A549 (cell line): Measurements from ENCODE around the gene AP3S2. TPM values are rescaled to one million over a fixed set of nuclear protein-coding genes. Genes with fewer than 3 reads are reported as not detected.
A peak's percentile ranks its signal among the peaks of the same experiment; 100 is the strongest.

Source experiments
- ATAC-seq, 2 experiments: fragments of 200-7000 bp in 1 of 2; fragments of >200 bp in 1 of 2; cut with Nextera tagmentation in 1 of 2; cut with Tn5 transposase in 1 of 2; 3 replicates each; pipeline versions ENCODE4 v1.8.0 to v1.9.1; 2018 to 2020; ENCODE audit warnings: mild to moderate bottlenecking in 1 of 2, moderate library complexity in 1 of 2
- CTCF ChIA-PET: fragments of 300-600 bp; sonication (Branson Sonifier 250); formaldehyde crosslinking; extraction: SDS; loops from one replicate; lab custom pipeline; 2021; ENCODE audit warnings: antibody characterized with exemption, inconsistent platforms; lab: Yijun Ruan, JAX
- POLR2A ChIA-PET: fragments of 350-600 bp; formaldehyde crosslinking; extraction: SDS; loops from one replicate; lab custom pipeline; 2021; ENCODE audit warnings: antibody characterized with exemption, inconsistent platforms; lab: Yijun Ruan, JAX
- DNase-seq, 2 experiments: peaks; one replicate each; pipeline versions ENCODE4 v3.0.0 to v3.0.0-alpha.2; 2011 to 2016; ENCODE audit warnings: low read depth in 1 of 2, low spot score in 1 of 2
- FAIRE-seq: peaks from 2 replicates; lab custom pipeline; 2011; peaks lifted over from hg19 to GRCh38; lab: Jason Lieb, UNC
- H3K27ac ChIP-seq, 2 experiments: fragments of >200 bp; sonication (Bioruptor Twin); formaldehyde crosslinking; 3 replicates each; pipeline ENCODE4 v1.5.1; 2016 to 2017
- H3K4me1 ChIP-seq: fragments of >200 bp; sonication (Bioruptor Twin); formaldehyde crosslinking; 3 replicates; pipeline ENCODE4 v1.6.1; 2016
- H3K4me2 ChIP-seq: fragments of >200 bp; sonication (Bioruptor Twin); formaldehyde crosslinking; 3 replicates; pipeline ENCODE4 v1.6.1; 2016
- H3K4me3 ChIP-seq: fragments of >200 bp; sonication (Bioruptor Twin); formaldehyde crosslinking; 3 replicates; pipeline ENCODE4 v1.5.1; 2016
- H3K9me3 ChIP-seq: fragments of >200 bp; sonication (Bioruptor Twin); formaldehyde crosslinking; 3 replicates; pipeline ENCODE4 v1.6.1; 2016
- CBX8 ChIP-seq: fragments of 200-600 bp; sonication (generic); IDR thresholded peaks from 2 replicates; pipeline ENCODE4 v1.6.1; 2016
- CEBPB ChIP-seq, 2 experiments: fragments of >200 bp in 1 of 2; sonication (Bioruptor Twin) in 1 of 2; formaldehyde crosslinking in 1 of 2; IDR thresholded peaks; 2 replicates each; pipeline ENCODE4 v1.6.1; 2012 to 2016
- CHD4 ChIP-seq: fragments of 200-600 bp; sonication (generic); IDR thresholded peaks from 2 replicates; pipeline ENCODE4 v1.6.1; 2016; ENCODE audit warnings: antibody characterized with exemption, mild to moderate bottlenecking, borderline replicate concordance
- EHF ChIP-seq: fragments of 250-450 bp; sonication (Bioruptor Pico); IDR thresholded peaks from 2 replicates; pipeline ENCODE4 v1.5.0; 2020; ENCODE audit warnings: mild to moderate bottlenecking
- EP300 ChIP-seq, 2 experiments: fragments of >200 bp; sonication (Bioruptor Twin); formaldehyde crosslinking; IDR thresholded peaks; 2 replicates in 1 of 2; 3 replicates in 1 of 2; pipeline ENCODE4 v1.6.1; 2016 to 2017
- ESRRA ChIP-seq: fragments of 150-350 bp; IDR thresholded peaks from 2 replicates; pipeline ENCODE4 v1.6.1; 2014; ENCODE audit warnings: mild to moderate bottlenecking, low read length, borderline replicate concordance
- FOSL2 ChIP-seq, 2 experiments: fragments of 450-650 bp in 1 of 2; fragments of >200 bp in 1 of 2; sonication (Bioruptor Twin) in 1 of 2; formaldehyde crosslinking; IDR thresholded peaks; 2 replicates each; pipeline versions ENCODE4 v1.5.0 to v1.6.1; 2016 to 2020; ENCODE audit warnings: mild to moderate bottlenecking in 1 of 2, moderate library complexity in 1 of 2
- HDAC2 ChIP-seq: fragments of 200-600 bp; sonication (generic); IDR thresholded peaks from 2 replicates; pipeline ENCODE4 v1.6.1; 2016
- HOXA7 ChIP-seq: fragments of 250-450 bp; sonication (Bioruptor Pico); IDR thresholded peaks from 2 replicates; pipeline ENCODE4 v1.5.0; 2020; ENCODE audit warnings: mild to moderate bottlenecking, moderate library complexity
- KDM5A ChIP-seq: fragments of 200-600 bp; sonication (generic); IDR thresholded peaks from 2 replicates; pipeline ENCODE4 v1.6.1; 2016; ENCODE audit warnings: antibody characterized with exemption, mild to moderate bottlenecking
- MAFK ChIP-seq: fragments of 450-650 bp; IDR thresholded peaks from 2 replicates; pipeline ENCODE4 v1.6.1; 2014; ENCODE audit not compliant: partially characterized antibody
- NPAS2 ChIP-seq: fragments of 250-450 bp; sonication (Bioruptor Pico); IDR thresholded peaks from 2 replicates; pipeline ENCODE4 v1.8.0; 2022; ENCODE audit warnings: mild to moderate bottlenecking, moderate library complexity, borderline replicate concordance
- POLR2AphosphoS2 ChIP-seq: conservative IDR thresholded peaks from 2 replicates; pipeline ENCODE4 v1.6.1; 2012; ENCODE audit warnings: low read length, improper control_type of control experiment, inconsistent platforms
- RAD21 ChIP-seq, 2 experiments: fragments of >200 bp in 1 of 2; sonication (Bioruptor Twin) in 1 of 2; formaldehyde crosslinking in 1 of 2; IDR thresholded peaks in 1 of 2; conservative IDR thresholded peaks in 1 of 2; 2 replicates in 1 of 2; 3 replicates in 1 of 2; pipeline ENCODE4 v1.6.1; 2012 to 2018; ENCODE audit warnings: inconsistent platforms in 1 of 2
- SMC3 ChIP-seq: fragments of >200 bp; sonication (Bioruptor Twin); formaldehyde crosslinking; IDR thresholded peaks from 3 replicates; pipeline ENCODE4 v1.6.1; 2018; ENCODE audit warnings: inconsistent platforms
- SREBF2 ChIP-seq: fragments of 450-650 bp; IDR thresholded peaks from 2 replicates; pipeline ENCODE4 v1.6.1; 2014; ENCODE audit warnings: mild to moderate bottlenecking, moderate library complexity
- TFCP2L1 ChIP-seq: fragments of 250-450 bp; sonication (Bioruptor Pico); IDR thresholded peaks from 2 replicates; pipeline ENCODE4 v1.5.0; 2021; ENCODE audit warnings: mild to moderate bottlenecking
- ZFP36 ChIP-seq: fragments of 450-650 bp; IDR thresholded peaks from 2 replicates; pipeline ENCODE4 v1.6.1; 2014; ENCODE audit warnings: borderline replicate concordance; ENCODE audit not compliant: partially characterized antibody
- ZSCAN20 ChIP-seq: fragments of 250-450 bp; sonication (Bioruptor Pico); IDR thresholded peaks from 2 replicates; pipeline ENCODE4 v1.8.0; 2022; ENCODE audit warnings: mild to moderate bottlenecking, moderate library complexity
- WGBS: methylation state at CpG from one replicate; pipeline ENCODE4 v1.1.6; 2017; ENCODE audit errors: missing lambda C conversion rate; 5-methylcytosine and 5-hydroxymethylcytosine counted together
- polyA plus RNA-seq, 4 experiments: library from polyadenylated mRNA; depleted of rRNA in 3 of 4; stranded (reverse); fragments of >200 nt; fragmentation: RNase III in 1 of 4; extraction: RNeasy Plus Mini Kit Qiagen cat#74134 plus additional on column Dnase treatment in 1 of 4; gene quantifications; 2 replicates in 3 of 4; 3 replicates in 1 of 4; pipeline ENCODE4 v1.2.3, GENCODE V29; 2011 to 2017
- TF ChIP-seq, protein P1 (sequence below): fragments of 150-350 bp; IDR thresholded peaks from 2 replicates; pipeline ENCODE4 v1.6.1; 2014; ENCODE audit warnings: low read depth, mild to moderate bottlenecking, low read length
- TF ChIP-seq, protein P2 (sequence below): fragments of 200-600 bp; sonication (generic); IDR thresholded peaks from 2 replicates; pipeline ENCODE4 v1.6.1; 2016; ENCODE audit warnings: antibody characterized with exemption, mild to moderate bottlenecking, moderate library complexity

Gene AP3S2
- polyA plus RNA-seq, 2 of the 4 experiments (the other 2 are of a cell fraction): 85.1 to 85.9 TPM

DNA sequence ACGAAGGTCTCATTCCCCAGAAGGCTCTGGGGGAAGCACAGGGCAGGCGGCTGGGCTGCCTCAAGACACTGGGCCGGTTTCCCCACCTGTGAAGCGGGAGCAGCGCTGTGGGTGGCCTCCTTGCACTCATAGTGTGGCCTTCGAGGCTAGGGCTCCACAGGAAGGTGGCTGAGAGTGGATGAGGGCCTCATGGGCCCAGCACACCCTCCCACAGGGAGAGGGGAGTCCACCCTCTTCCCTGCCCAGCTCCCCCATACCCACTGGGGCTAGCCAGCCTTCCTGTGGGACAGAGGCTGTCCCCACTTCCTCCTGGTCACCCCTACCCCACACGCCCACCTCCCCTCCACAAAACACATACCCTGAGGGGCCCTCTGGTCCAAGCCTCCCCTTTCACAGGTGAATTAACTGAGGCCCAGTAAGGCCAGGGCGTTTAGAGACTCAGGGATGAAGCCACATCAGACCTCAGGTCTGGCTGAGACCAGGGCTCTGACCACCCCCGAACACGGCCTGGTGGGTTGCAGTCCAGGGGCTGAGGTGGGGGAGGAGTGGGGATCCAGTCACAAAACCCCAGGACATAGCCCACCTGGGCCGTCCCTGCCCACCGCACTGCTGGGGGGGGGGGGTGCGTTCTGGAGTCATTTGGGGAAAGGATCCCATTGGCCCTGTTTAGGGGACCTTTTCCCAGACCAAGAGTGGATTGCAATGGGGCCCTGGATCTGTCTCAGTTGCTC is 80.2 kb downstream of the AP3S2 start:
- CTCF ChIA-PET: interaction anchor here (0.7 to 3.8 kb wide), 11 partner anchors 9 to 273 kb away, joined by 3 to 13 read pairs (median 4); no protein-coding TSS in a partner anchor
- no peak overlapping the region for H3K4me3 ChIP-seq

DNA sequence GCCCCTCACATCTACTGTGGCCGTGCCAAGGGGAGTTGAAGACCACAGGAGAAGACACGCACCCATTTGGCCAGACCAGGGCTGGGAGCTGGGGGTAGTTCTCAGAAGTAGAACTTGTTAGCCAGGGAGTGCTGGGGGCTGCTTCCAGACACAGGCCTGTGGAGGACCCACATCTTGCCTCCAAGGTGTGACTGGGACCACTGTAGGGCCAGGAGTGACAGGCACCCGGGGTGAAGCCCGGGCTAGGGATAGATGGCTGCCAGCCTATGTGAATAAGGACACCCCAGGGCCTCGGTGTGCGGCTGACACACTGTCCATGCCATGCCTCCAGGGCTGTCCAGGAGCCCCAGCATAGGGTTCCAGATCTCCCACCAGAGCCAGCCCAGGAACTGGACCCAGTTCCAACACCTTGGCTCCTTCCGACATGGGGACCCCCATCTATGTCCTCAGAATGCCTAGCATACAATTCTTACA is 80.9 kb downstream of the AP3S2 start:
- peaks cover 21% of the 10 kb centered on the region for H3K4me1 ChIP-seq
- TF ChIP-seq FOSL2 (IDR thresholded peaks at IDR 0.05) (no peak), FOSL2 (CRISPR knock-in tag; IDR thresholded peaks at IDR 0.05) (no peak), SMC3 (no peak), ZFP36 (no peak), KDM5A (no peak), CBX8 (no peak), EP300 (IDR thresholded peaks at IDR 0.05) (no peak), ZSCAN20 (no peak), SREBF2 (no peak), NPAS2 (CRISPR knock-in tag) (no peak), TFCP2L1 (CRISPR knock-in tag) (no peak)
- TF ChIP-seq, all 56 proteins: peak for 0
- POLR2A ChIA-PET: no interaction called here
- 89% methylated on average over 7 of the region's 7 CpGs for WGBS
- Histone ChIP-seq H3K27ac (peak overlapping the region; percentile 24 to 42; a peak in 4 of 6 replicates), H3K4me3 (no peak overlapping the region), H3K9me3 (0 out of 3 replicates have a peak, but pooled peaks cover 3% of the 10 kb centered on the region), H3K4me2 (peak overlapping the region; percentile 6; the same call in 1 of the 3 replicates)
- peak in 1 of 2 experiments; percentile 11; a peak in 2 of 6 replicates for ATAC-seq
- no peak for DNase-seq
- CTCF ChIA-PET: interaction anchor here (0.9 to 3.8 kb wide), 8 partner anchors 9 to 274 kb away, joined by 3 to 13 read pairs (median 4); no protein-coding TSS in a partner anchor
- no peak for FAIRE-seq

More for the DNA sequence above, 80.2 kb downstream of the AP3S2 start:
- DNase-seq (no peak), FAIRE-seq (no peak), ATAC-seq (peak; percentile 12 to 20; a peak in 4 of 6 replicates)
- Histone ChIP-seq H3K9me3 (0 out of 3 replicates have a peak, but pooled peaks cover 3% of the 10 kb centered on the region), H3K4me2 (no peak overlapping the region), H3K27ac (peak overlapping the region; percentile 24 to 42; a peak in 4 of 6 replicates), H3K4me1 (peaks cover 21% of the 10 kb centered on the region)
- no peak for TF ChIP-seq POLR2AphosphoS2
- no peak for TF ChIP-seq EHF (CRISPR knock-in tag)
- TF ChIP-seq, protein P1, sequence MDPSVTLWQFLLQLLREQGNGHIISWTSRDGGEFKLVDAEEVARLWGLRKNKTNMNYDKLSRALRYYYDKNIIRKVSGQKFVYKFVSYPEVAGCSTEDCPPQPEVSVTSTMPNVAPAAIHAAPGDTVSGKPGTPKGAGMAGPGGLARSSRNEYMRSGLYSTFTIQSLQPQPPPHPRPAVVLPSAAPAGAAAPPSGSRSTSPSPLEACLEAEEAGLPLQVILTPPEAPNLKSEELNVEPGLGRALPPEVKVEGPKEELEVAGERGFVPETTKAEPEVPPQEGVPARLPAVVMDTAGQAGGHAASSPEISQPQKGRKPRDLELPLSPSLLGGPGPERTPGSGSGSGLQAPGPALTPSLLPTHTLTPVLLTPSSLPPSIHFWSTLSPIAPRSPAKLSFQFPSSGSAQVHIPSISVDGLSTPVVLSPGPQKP: no peak
- no peak for TF ChIP-seq RAD21 (conservative IDR thresholded peaks at IDR 0.05 in 1 of 2, IDR thresholded peaks at IDR 0.05 in 1 of 2)
- TF ChIP-seq MAFK: no peak
- TF ChIP-seq HOXA7 (CRISPR knock-in tag): no peak
- TF ChIP-seq CEBPB (IDR thresholded peaks at IDR 0.05): no peak
- TF ChIP-seq ZFP36: no peak
- TF ChIP-seq HDAC2: no peak
- no peak for TF ChIP-seq ESRRA
- WGBS: 90% methylated on average over 7 of the region's 13 CpGs
- POLR2A ChIA-PET: no interaction called here

DNA sequence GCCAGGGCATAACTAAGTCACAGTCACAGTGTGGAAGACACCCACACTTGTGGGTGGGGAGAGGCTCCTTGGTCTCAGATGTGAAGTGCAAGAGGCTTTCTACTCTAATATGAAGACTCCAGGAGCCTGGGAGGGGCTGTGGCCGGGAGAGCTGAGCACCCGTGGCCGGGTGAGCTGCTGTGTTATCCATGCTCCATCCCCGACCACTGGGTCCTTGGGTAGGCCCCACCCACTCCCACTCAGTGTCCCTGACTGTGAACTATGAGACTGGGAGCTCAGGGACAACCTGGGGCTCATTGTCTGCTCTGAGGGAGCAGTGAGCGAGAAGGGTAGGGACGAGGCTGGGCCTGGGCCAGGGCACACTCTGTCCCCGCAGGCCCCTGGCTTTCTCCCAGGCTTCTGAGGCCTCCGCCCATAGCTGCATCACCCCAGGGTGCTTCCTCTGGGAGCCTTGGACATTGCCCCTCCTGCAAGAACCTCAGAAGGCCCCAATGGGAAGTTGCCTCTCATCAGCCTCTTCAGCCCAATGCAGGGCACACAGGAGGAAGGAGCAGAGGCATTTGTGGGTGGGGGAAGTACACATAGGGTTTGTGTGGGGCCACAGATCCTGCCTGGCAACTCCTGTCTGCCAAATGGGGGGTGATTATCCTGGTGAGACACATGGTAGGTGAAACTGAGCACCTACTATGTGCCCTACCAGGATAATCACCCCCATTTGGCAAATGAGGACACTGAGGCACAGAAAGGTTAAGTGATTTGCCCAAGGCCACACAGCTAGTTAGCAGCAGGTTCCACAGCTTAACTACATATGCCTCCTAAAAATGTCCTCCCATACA is 81.6 kb downstream of the AP3S2 start:
- ChIA-PET CTCF (interaction anchor here (0.6 to 3.8 kb wide), 10 partner anchors 10 to 275 kb away, joined by 3 to 12 read pairs (median 4); partner anchors contain the start of gene MESP2), POLR2A (no interaction called here)
- ATAC-seq: peak; percentile 14 to 39; a peak in 5 of 6 replicates
- peak in 1 of 2 experiments; percentile 31 for DNase-seq
- 0 out of 3 replicates have a peak, but pooled peaks cover 3% of the 10 kb centered on the region for H3K9me3 ChIP-seq
- TF ChIP-seq CHD4: 0 out of 2 replicates have a peak, but pooled peaks have one; percentile 34
- TF ChIP-seq, protein P2, sequence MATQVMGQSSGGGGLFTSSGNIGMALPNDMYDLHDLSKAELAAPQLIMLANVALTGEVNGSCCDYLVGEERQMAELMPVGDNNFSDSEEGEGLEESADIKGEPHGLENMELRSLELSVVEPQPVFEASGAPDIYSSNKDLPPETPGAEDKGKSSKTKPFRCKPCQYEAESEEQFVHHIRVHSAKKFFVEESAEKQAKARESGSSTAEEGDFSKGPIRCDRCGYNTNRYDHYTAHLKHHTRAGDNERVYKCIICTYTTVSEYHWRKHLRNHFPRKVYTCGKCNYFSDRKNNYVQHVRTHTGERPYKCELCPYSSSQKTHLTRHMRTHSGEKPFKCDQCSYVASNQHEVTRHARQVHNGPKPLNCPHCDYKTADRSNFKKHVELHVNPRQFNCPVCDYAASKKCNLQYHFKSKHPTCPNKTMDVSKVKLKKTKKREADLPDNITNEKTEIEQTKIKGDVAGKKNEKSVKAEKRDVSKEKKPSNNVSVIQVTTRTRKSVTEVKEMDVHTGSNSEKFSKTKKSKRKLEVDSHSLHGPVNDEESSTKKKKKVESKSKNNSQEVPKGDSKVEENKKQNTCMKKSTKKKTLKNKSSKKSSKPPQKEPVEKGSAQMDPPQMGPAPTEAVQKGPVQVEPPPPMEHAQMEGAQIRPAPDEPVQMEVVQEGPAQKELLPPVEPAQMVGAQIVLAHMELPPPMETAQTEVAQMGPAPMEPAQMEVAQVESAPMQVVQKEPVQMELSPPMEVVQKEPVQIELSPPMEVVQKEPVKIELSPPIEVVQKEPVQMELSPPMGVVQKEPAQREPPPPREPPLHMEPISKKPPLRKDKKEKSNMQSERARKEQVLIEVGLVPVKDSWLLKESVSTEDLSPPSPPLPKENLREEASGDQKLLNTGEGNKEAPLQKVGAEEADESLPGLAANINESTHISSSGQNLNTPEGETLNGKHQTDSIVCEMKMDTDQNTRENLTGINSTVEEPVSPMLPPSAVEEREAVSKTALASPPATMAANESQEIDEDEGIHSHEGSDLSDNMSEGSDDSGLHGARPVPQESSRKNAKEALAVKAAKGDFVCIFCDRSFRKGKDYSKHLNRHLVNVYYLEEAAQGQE: no peak
- no peak overlapping the region for H3K4me3 ChIP-seq
- 59% methylated on average over 8 of the region's 8 CpGs for WGBS
- H3K27ac ChIP-seq: peak overlapping the region; percentile 39 to 42; a peak in 4 of 6 replicates
- no peak for FAIRE-seq
- H3K4me2 ChIP-seq: peak overlapping the region; percentile 6; the same call in 1 of the 3 replicates
- H3K4me1 ChIP-seq: peaks cover 21% of the 10 kb centered on the region
